PC-9 (cell line): ENCODE measurements around the gene TPD52L1. TPM values are rescaled to one million over a fixed set of nuclear protein-coding genes. Genes with fewer than 3 reads are reported as not detected.

ENCODE experiments used
- BruUV-seq: library from RNA; stranded (reverse); fragments of 400-500 nt; replicated peaks from 2 replicates; lab custom pipeline; 2021; lab: Mats Ljungman, UMichigan
- CTCF ChIA-PET: fragments of 300-600 bp; sonication (Branson Sonifier 250); formaldehyde crosslinking; loops from one replicate; lab custom pipeline; 2022; ENCODE audit warnings: antibody characterized with exemption; lab: Charles Lee
- POLR2A ChIA-PET: fragments of 300-600 bp; sonication (Branson Sonifier 250); formaldehyde crosslinking; loops from one replicate; lab custom pipeline; 2022; ENCODE audit warnings: antibody characterized with exemption; ENCODE audit not compliant: unreplicated experiment; lab: Charles Lee
- DNase-seq, 2 experiments: peaks; one replicate each; pipeline versions ENCODE4 v3.0.0 to v3.0.0-alpha.2; 2015 to 2022; ENCODE audit warnings: mixed read lengths in 1 of 2
- H2AFZ ChIP-seq: fragments of 200-600 bp; sonication (generic); 2 replicates; pipeline ENCODE4 v1.8.1; 2017; ENCODE audit warnings: antibody characterized with exemption
- H3F3A ChIP-seq: fragments of 200-600 bp; sonication (generic); 2 replicates; pipeline ENCODE4 v1.8.1; 2017; ENCODE audit warnings: antibody characterized with exemption, mild to moderate bottlenecking, low read depth; ENCODE audit not compliant: insufficient read depth
- H3K27ac ChIP-seq: fragments of 200-600 bp; sonication (generic); 2 replicates; pipeline ENCODE4 v1.6.1; 2016; ENCODE audit warnings: mixed run types
- H3K27me3 ChIP-seq: fragments of 200-600 bp; sonication (generic); 2 replicates; pipeline ENCODE4 v1.6.1; 2016; ENCODE audit warnings: low read depth, mixed run types; ENCODE audit not compliant: insufficient read depth
- H3K36me3 ChIP-seq: fragments of 200-600 bp; sonication (generic); 2 replicates; pipeline ENCODE4 v1.6.1; 2016; ENCODE audit warnings: low read depth, mixed run types
- H3K4me1 ChIP-seq: fragments of 200-600 bp; sonication (generic); replicated peaks from 2 replicates; pipeline ENCODE4 v1.6.1; 2016; ENCODE audit warnings: mixed run types; ENCODE audit not compliant: insufficient read depth
- H3K4me2 ChIP-seq: fragments of 200-600 bp; sonication (generic); 2 replicates; pipeline ENCODE4 v1.6.1; 2017; ENCODE audit warnings: mixed run types
- H3K4me3 ChIP-seq: fragments of 200-600 bp; sonication (generic); 2 replicates; pipeline ENCODE4 v1.6.1; 2016; ENCODE audit warnings: mixed run types
- H3K79me2 ChIP-seq: fragments of 200-600 bp; sonication (generic); 2 replicates; pipeline ENCODE4 v1.6.1; 2017; ENCODE audit warnings: low read depth, mixed run types
- H3K9me2 ChIP-seq: fragments of 200-600 bp; sonication (generic); 2 replicates; pipeline ENCODE4 v1.8.1; 2017; ENCODE audit warnings: mild to moderate bottlenecking; ENCODE audit not compliant: insufficient read depth
- H3K9me3 ChIP-seq: fragments of 200-600 bp; sonication (generic); 2 replicates; pipeline ENCODE4 v1.8.1; 2016; ENCODE audit warnings: low read depth; ENCODE audit not compliant: insufficient read depth
- H4K20me1 ChIP-seq: fragments of 200-600 bp; sonication (generic); 2 replicates; pipeline ENCODE4 v1.8.1; 2017; ENCODE audit not compliant: insufficient read depth
- EZH2 ChIP-seq: fragments of 200-600 bp; sonication (generic); IDR thresholded peaks from 2 replicates; pipeline ENCODE4 v1.8.0; 2017; ENCODE audit warnings: antibody characterized with exemption, low read depth
- intact Hi-C: fragments of 100-400 bp; cut with micrococcal nuclease; formaldehyde crosslinking; loops from one replicate; pipeline ENCODE4 v1.10.0; 2022; ENCODE audit not compliant: unreplicated experiment
- total RNA-seq: library from RNA; stranded (reverse); gene quantifications from 2 replicates; pipeline ENCODE4 v1.2.3, GENCODE V29; 2021
- TF ChIP-seq, protein P1 (sequence below): fragments of 200-600 bp; sonication (generic); conservative IDR thresholded peaks from 2 replicates; pipeline ENCODE4 v1.6.1; 2017; ENCODE audit warnings: mixed run types, antibody characterized with exemption, mild to moderate bottlenecking, moderate library complexity

Gene TPD52L1
- total RNA-seq, 1 experiment from 2014 or later: 203 TPM

DNA sequence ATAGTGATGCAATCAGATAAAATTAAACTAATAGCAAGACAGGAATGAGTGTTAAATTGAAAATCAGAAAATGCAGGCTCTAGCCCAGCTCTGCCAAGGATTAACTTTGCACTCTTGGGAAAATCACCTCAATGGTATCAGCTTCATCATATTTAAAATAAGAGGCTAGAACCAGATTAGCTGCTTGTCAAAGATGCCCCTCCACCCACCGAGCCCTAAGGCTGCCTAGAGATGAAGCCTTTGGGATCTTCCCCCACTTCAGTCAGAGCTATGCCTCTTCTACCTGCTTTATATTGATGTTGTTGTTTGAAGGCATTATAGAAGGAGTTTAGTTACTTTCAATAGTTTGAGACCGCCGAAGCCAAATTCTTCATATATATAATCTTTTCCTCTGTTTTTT lies 100.7 kb downstream of the TPD52L1 start:
- POLR2A ChIA-PET: interaction anchor here (0.6 to 0.7 kb wide), 2 partner anchors 14 to 189 kb away, joined by 4 to 6 read pairs; no protein-coding TSS in a partner anchor

GRCh38 chr6:125255201-125255600 lies 101.6 kb downstream of the TPD52L1 start:
- H3K9me3 ChIP-seq: no peaks in the 10 kb centered on the region
- no peaks in the 10 kb centered on the region for H3K4me1 ChIP-seq
- no peaks in the 10 kb centered on the region for H4K20me1 ChIP-seq
- H3K27me3 ChIP-seq: no peaks in the 10 kb centered on the region
- no peak overlapping the region for H2AFZ ChIP-seq
- ChIA-PET POLR2A (no interaction called here), CTCF (no interaction called here)
- H3F3A ChIP-seq: no peaks in the 10 kb centered on the region; the same call in 1 of the 2 replicates
- BruUV-seq: no TSS peak
- no peak for DNase-seq
- H3K4me3 ChIP-seq: no peak overlapping the region
- H3K4me2 ChIP-seq: no peak overlapping the region
- intact Hi-C loops: no loop called here
- no peaks in the 10 kb centered on the region; the same call in 1 of the 2 replicates for H3K9me2 ChIP-seq
- no peak overlapping the region for H3K27ac ChIP-seq
- no peaks in the 10 kb centered on the region for H3K79me2 ChIP-seq
- TF ChIP-seq, protein P1, sequence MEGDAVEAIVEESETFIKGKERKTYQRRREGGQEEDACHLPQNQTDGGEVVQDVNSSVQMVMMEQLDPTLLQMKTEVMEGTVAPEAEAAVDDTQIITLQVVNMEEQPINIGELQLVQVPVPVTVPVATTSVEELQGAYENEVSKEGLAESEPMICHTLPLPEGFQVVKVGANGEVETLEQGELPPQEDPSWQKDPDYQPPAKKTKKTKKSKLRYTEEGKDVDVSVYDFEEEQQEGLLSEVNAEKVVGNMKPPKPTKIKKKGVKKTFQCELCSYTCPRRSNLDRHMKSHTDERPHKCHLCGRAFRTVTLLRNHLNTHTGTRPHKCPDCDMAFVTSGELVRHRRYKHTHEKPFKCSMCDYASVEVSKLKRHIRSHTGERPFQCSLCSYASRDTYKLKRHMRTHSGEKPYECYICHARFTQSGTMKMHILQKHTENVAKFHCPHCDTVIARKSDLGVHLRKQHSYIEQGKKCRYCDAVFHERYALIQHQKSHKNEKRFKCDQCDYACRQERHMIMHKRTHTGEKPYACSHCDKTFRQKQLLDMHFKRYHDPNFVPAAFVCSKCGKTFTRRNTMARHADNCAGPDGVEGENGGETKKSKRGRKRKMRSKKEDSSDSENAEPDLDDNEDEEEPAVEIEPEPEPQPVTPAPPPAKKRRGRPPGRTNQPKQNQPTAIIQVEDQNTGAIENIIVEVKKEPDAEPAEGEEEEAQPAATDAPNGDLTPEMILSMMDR: no peak
- TF ChIP-seq EZH2: no peak
- H3K36me3 ChIP-seq: peaks cover 22% of the 10 kb centered on the region; the same call in 1 of the 2 replicates

More for the DNA sequence above, 100.7 kb downstream of the TPD52L1 start:
- intact Hi-C loops: no loop called here
- H3K27ac ChIP-seq: no peak overlapping the region
- H3K4me2 ChIP-seq: no peak overlapping the region
- no peak for DNase-seq
- H4K20me1 ChIP-seq: no peaks in the 10 kb centered on the region
- no peaks in the 10 kb centered on the region for H3K79me2 ChIP-seq
- CTCF ChIA-PET: no interaction called here
- no peaks in the 10 kb centered on the region for H3K9me2 ChIP-seq
- no peaks in the 10 kb centered on the region for H3K27me3 ChIP-seq
- H2AFZ ChIP-seq: no peak overlapping the region
- no peak overlapping the region for H3K4me3 ChIP-seq
- no peaks in the 10 kb centered on the region for H3K9me3 ChIP-seq
- H3K36me3 ChIP-seq: peaks cover 24% of the 10 kb centered on the region; the same call in 1 of the 2 replicates
- no peaks in the 10 kb centered on the region for H3K4me1 ChIP-seq
- no TSS peak for BruUV-seq
- TF ChIP-seq, protein P1: no peak
- TF ChIP-seq EZH2: no peak
- no peaks in the 10 kb centered on the region; the same call in 1 of the 2 replicates for H3F3A ChIP-seq

GRCh38 chr6:125257351-125257750 lies 103.8 kb downstream of the TPD52L1 start:
- H2AFZ ChIP-seq: no peak overlapping the region
- no peaks in the 10 kb centered on the region for H3K4me1 ChIP-seq
- TF ChIP-seq EZH2: no peak
- TF ChIP-seq, protein P1: no peak
- H3K9me3 ChIP-seq: no peaks in the 10 kb centered on the region
- no peak overlapping the region for H3K4me3 ChIP-seq
- no peak overlapping the region for H3K4me2 ChIP-seq
- CTCF ChIA-PET: no interaction called here
- H3K79me2 ChIP-seq: no peaks in the 10 kb centered on the region
- H3K9me2 ChIP-seq: no peaks in the 10 kb centered on the region; the same call in 1 of the 2 replicates
- intact Hi-C loops: no loop called here
- H3K27ac ChIP-seq: no peak overlapping the region
- no peak for DNase-seq
- H3K27me3 ChIP-seq: no peaks in the 10 kb centered on the region
- H3F3A ChIP-seq: peaks cover 3% of the 10 kb centered on the region
- H3K36me3 ChIP-seq: peaks cover 6% of the 10 kb centered on the region; the same call in 1 of the 2 replicates
- no TSS peak for BruUV-seq
- no peaks in the 10 kb centered on the region for H4K20me1 ChIP-seq
- POLR2A ChIA-PET: no interaction called here
